HepG2 (cell line): ENCODE measurements around the gene TTC39C. TPM values are rescaled to one million over a fixed set of nuclear protein-coding genes. Genes with fewer than 3 reads are reported as not detected.

Experiments used
- AKAP8 ChIP-seq: sonication (generic); formaldehyde crosslinking; IDR thresholded peaks from 2 replicates; pipeline ENCODE4 v1.5.1; 2020; ENCODE audit warnings: mild to moderate bottlenecking, missing genetic modification reagents
- ATF5 ChIP-seq: sonication (generic); formaldehyde crosslinking; IDR thresholded peaks from 2 replicates; pipeline ENCODE4 v1.4.0; 2020; ENCODE audit warnings: mild to moderate bottlenecking, low read depth, missing genetic modification reagents
- BRD4 ChIP-seq: sonication (generic); formaldehyde crosslinking; IDR thresholded peaks from 2 replicates; pipeline ENCODE4 v1.4.0; 2020; ENCODE audit warnings: missing genetic modification reagents
- CBX2 ChIP-seq, 2 experiments: fragments of 200-600 bp in 1 of 2; sonication (generic); formaldehyde crosslinking in 1 of 2; IDR thresholded peaks; 2 replicates each; pipeline versions ENCODE4 v1.7.0 to v1.8.1; 2018 to 2022; ENCODE audit warnings: low read depth in 2 of 2, low read length in 1 of 2, mild to moderate bottlenecking in 1 of 2, missing genetic modification reagents in 1 of 2
- CSRNP1 ChIP-seq: sonication (generic); formaldehyde crosslinking; IDR thresholded peaks from 2 replicates; pipeline ENCODE4 v1.8.1; 2023; ENCODE audit warnings: mild to moderate bottlenecking, missing genetic modification reagents
- ERF ChIP-seq: IDR thresholded peaks from 2 replicates; pipeline ENCODE4 v1.6.1; 2018; ENCODE audit warnings: missing biosample characterization, missing genetic modification reagents
- ETS1 ChIP-seq: sonication (generic); formaldehyde crosslinking; IDR thresholded peaks from 2 replicates; pipeline ENCODE4 v1.4.0; 2020; ENCODE audit warnings: missing genetic modification reagents
- GATAD2A ChIP-seq: IDR thresholded peaks from 2 replicates; pipeline ENCODE4 v1.6.1; 2016
- GFI1 ChIP-seq: sonication (generic); formaldehyde crosslinking; IDR thresholded peaks from 2 replicates; pipeline ENCODE4 v1.5.0; 2020; ENCODE audit warnings: missing genetic modification reagents, mild to moderate bottlenecking, borderline replicate concordance
- NFRKB ChIP-seq: fragments of 450-650 bp; IDR thresholded peaks from 2 replicates; pipeline ENCODE4 v1.6.1; 2017
- NR2F6 ChIP-seq, 2 experiments: IDR thresholded peaks; 2 replicates each; pipeline ENCODE4 v1.6.1; 2016; ENCODE audit warnings: antibody characterized with exemption in 1 of 2, mild to moderate bottlenecking in 1 of 2
- RCOR2 ChIP-seq: IDR thresholded peaks from 2 replicates; pipeline ENCODE4 v1.6.1; 2016; ENCODE audit warnings: missing biosample characterization, missing genetic modification reagents
- SP4 ChIP-seq: sonication (generic); formaldehyde crosslinking; IDR thresholded peaks from 2 replicates; pipeline ENCODE4 v1.8.1; 2023; ENCODE audit warnings: mild to moderate bottlenecking, missing genetic modification reagents
- TP53 ChIP-seq: sonication (generic); formaldehyde crosslinking; conservative IDR thresholded peaks from 2 replicates; pipeline ENCODE4 v1.4.0; 2020; ENCODE audit warnings: missing genetic modification reagents
- ZBTB33 ChIP-seq: sonication (generic); formaldehyde crosslinking; IDR thresholded peaks from 2 replicates; pipeline ENCODE4 v1.4.0; 2020; ENCODE audit warnings: missing genetic modification reagents
- ZBTB34 ChIP-seq: sonication (generic); formaldehyde crosslinking; IDR thresholded peaks from 2 replicates; pipeline ENCODE4 v1.8.0; 2022; ENCODE audit warnings: mild to moderate bottlenecking, missing genetic modification reagents
- ZGPAT ChIP-seq: IDR thresholded peaks from 2 replicates; pipeline ENCODE4 v1.6.1; 2016; ENCODE audit warnings: mild to moderate bottlenecking
- ZKSCAN8 ChIP-seq: IDR thresholded peaks from 2 replicates; pipeline ENCODE4 v1.6.1; 2016; ENCODE audit warnings: borderline replicate concordance, missing genetic modification reagents, missing compliant biosample characterization
- ZNF24 ChIP-seq: fragments of 450-650 bp; IDR thresholded peaks from 2 replicates; pipeline ENCODE4 v1.6.1; 2017; ENCODE audit warnings: antibody characterized with exemption, mild to moderate bottlenecking
- ZNF607 ChIP-seq: sonication (generic); formaldehyde crosslinking; IDR thresholded peaks from 2 replicates; pipeline ENCODE4 v1.5.1; 2020; ENCODE audit warnings: missing genetic modification reagents, mild to moderate bottlenecking, borderline replicate concordance
- ZNF616 ChIP-seq: sonication (generic); formaldehyde crosslinking; IDR thresholded peaks from 2 replicates; pipeline ENCODE4 v1.5.0; 2020; ENCODE audit warnings: low read depth, mild to moderate bottlenecking, missing genetic modification reagents
- polyA plus RNA-seq, 8 experiments: library from polyadenylated mRNA; depleted of rRNA in 3 of 8; stranded (reverse) in 7 of 8; unstranded in 1 of 8; fragments of >200 nt; fragmentation: Illumina TruSeq in 4 of 8; extraction: Trizol in 4 of 8; gene quantifications; 2 replicates each; pipeline versions ENCODE4 v1.2.1 to v1.2.3, GENCODE V29; 2011 to 2016; ENCODE audit warnings: low read depth in 4 of 8, missing spikeins in 1 of 8, mixed read lengths in 1 of 8; ENCODE audit not compliant: insufficient read depth in 1 of 8
- total RNA-seq, 5 experiments: library from RNA; depleted of rRNA; stranded (reverse); fragments of >200 nt; fragmentation: Illumina TruSeq; extraction: Trizol; gene quantifications; 2 replicates each; pipeline ENCODE4 v1.2.3, GENCODE V29; 2016; ENCODE audit warnings: low read depth in 1 of 5

TTC39C gene
- total and polyA plus RNA-seq, 2 of the 13 experiments (the other 11 are each of a cell fraction or from before 2014, with no cell fraction given), result 19.1 to 25.9 TPM

GRCh38 chr18:24075767-24076597 is 61.4 kb downstream of the TTC39C start (continued):
- TF ChIP-seq ZBTB33 (CRISPR knock-in tag), result 0 out of 2 replicates have a peak, but pooled peaks have one; percentile 40
- TF ChIP-seq AKAP8 (CRISPR knock-in tag), result no peak
- no peak for TF ChIP-seq NFRKB
- no peak for TF ChIP-seq TP53
- peak; percentile 85 for TF ChIP-seq GATAD2A (CRISPR knock-in tag)
- peak; percentile 66 for TF ChIP-seq GFI1 (CRISPR knock-in tag)
- no peak for TF ChIP-seq ZKSCAN8 (CRISPR knock-in tag)
- TF ChIP-seq ZNF24, result peak; percentile 65
- TF ChIP-seq ATF5 (CRISPR knock-in tag), result no peak
- TF ChIP-seq ERF (CRISPR knock-in tag), result peak; percentile 66
- TF ChIP-seq ETS1 (CRISPR knock-in tag), result no peak
- TF ChIP-seq ZBTB34 (CRISPR knock-in tag), result no peak
- 0 out of 2 replicates have a peak, but pooled peaks have one; percentile 29 for TF ChIP-seq BRD4 (CRISPR knock-in tag)
- peak; percentile 22; the same call in 1 of the 2 replicates for TF ChIP-seq SP4 (CRISPR knock-in tag)
- peak; percentile 98 for TF ChIP-seq NR2F6 (IDR thresholded peaks at IDR 0.05)
- peak; percentile 98 for TF ChIP-seq NR2F6 (CRISPR knock-in tag; IDR thresholded peaks at IDR 0.05)
- no peak for TF ChIP-seq CSRNP1 (CRISPR knock-in tag)
- no peak for TF ChIP-seq CBX2 (IDR thresholded peaks at IDR 0.05; ENCODE audit: low read depth, low read length)
- TF ChIP-seq CBX2 (CRISPR knock-in tag; IDR thresholded peaks at IDR 0.05; ENCODE audit: low read depth), result no peak
- peak; percentile 43; the same call in 1 of the 2 replicates for TF ChIP-seq ZNF607
- TF ChIP-seq ZNF616 (CRISPR knock-in tag), result no peak
- peak; percentile 87 for TF ChIP-seq ZGPAT (CRISPR knock-in tag)
- peak; percentile 81 for TF ChIP-seq RCOR2 (CRISPR knock-in tag)
